Uterus (tissue), 4 donors: ENCODE measurements around the gene SLC9C1. TPM values are rescaled to one million over a fixed set of nuclear protein-coding genes. Genes with fewer than 3 reads are reported as not detected.

ENCODE experiments used
- DNase-seq, 2 donors: peaks; one replicate each; pipeline ENCODE4 v3.0.0-alpha.2; 2019 to 2020
- H3K27ac ChIP-seq, 2 donors: fragments of 200-600 bp; sonication (generic); 1 replicate in 1 of 2; 2 replicates in 1 of 2; pipeline ENCODE4 v1.5.1; 2016 to 2018
- H3K27me3 ChIP-seq, 2 donors: fragments of 200-600 bp; sonication (generic); one replicate each; pipeline ENCODE4 v1.5.1; 2018 to 2019; ENCODE audit warnings: control low read depth in 1 of 2
- H3K36me3 ChIP-seq, 2 donors: fragments of 200-600 bp; sonication (generic); one replicate each; pipeline ENCODE4 v1.5.1; 2019; ENCODE audit warnings: control low read depth in 1 of 2
- H3K4me1 ChIP-seq, 2 donors: fragments of 200-600 bp; sonication (generic); one replicate each; pipeline ENCODE4 v1.5.1; 2018 to 2019; ENCODE audit warnings: control low read depth in 1 of 2
- H3K4me3 ChIP-seq, 2 donors: fragments of 200-600 bp; sonication (generic); 1 replicate in 1 of 2; 2 replicates in 1 of 2; pipeline ENCODE4 v1.5.1; 2018 to 2019; ENCODE audit warnings: mild to moderate bottlenecking in 1 of 2
- H3K9me3 ChIP-seq, 2 donors: fragments of 200-600 bp; sonication (generic); one replicate each; pipeline ENCODE4 v1.5.1; 2019; ENCODE audit warnings: control low read depth in 1 of 2
- POLR2A ChIP-seq, 2 donors: fragments of 450-650 bp; IDR thresholded peaks; one replicate each; pipeline ENCODE4 v1.6.1; 2016; ENCODE audit warnings: antibody characterized with exemption in 2 of 2, mild to moderate bottlenecking in 1 of 2, moderate library complexity in 1 of 2
- intact Hi-C: fragments of 100-400 bp; cut with DNase I; formaldehyde crosslinking; loops from one replicate; pipeline ENCODE4 v1.15.1; 2023; ENCODE audit warnings: low total_unique reads
- total RNA-seq, 4 donors: library from RNA; depleted of rRNA in 3 of 4; stranded (reverse); fragments of >200 nt in 3 of 4; gene quantifications; one replicate each; pipeline versions ENCODE4 v1.1.0 to v1.2.4, GENCODE V29; 2014 to 2023
- TF ChIP-seq, protein P1 (sequence below), 4 experiments: fragments of 200-600 bp in 2 of 4; fragments of 450-650 bp in 2 of 4; sonication (generic) in 2 of 4; IDR thresholded peaks; one replicate each; pipeline ENCODE4 v1.5.1; 2016 to 2019; ENCODE audit warnings: antibody characterized with exemption in 4 of 4, mild to moderate bottlenecking in 2 of 4, moderate library complexity in 1 of 4
- donor health status: DM: yes; HTN: yes; CAD: no.

Gene SLC9C1
- total RNA-seq, 4 donors from 2014 or later: 0.49 to 1.7 TPM; not detected in 2

DNA sequence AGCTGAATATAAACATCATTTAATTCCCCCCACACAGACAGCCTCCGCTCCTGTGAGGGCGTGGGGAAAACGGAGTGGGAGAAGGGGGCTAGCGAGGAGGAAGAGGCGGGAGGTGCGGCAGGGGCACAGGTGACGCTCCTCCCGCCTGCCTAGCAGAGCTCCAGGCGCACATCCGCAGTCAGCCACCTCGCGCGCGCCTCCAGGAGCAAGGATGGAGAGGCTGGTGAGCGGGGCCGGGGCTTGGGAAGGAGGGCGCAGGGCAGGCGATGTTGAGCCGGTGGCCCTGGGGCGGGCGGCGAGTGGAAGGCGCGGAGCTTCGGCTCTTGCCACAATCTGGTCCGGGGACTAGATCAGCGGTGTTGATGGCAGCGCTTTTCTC, 39.0 kb upstream of the SLC9C1 start, which contains the start of gene CD200:
Gene CD200 (plus strand): TSS at position 155 of the 379 bp plus-strand sequence. CDS start 57 bp downstream, at position 212.
- H3K36me3 ChIP-seq: no peaks in the 10 kb centered on the region
- H3K4me1 ChIP-seq: peaks cover 0 to 6% of the 10 kb centered on the region in 2 donors
- H3K9me3 ChIP-seq: no peaks in the 10 kb centered on the region
- intact Hi-C loops: no loop called here
- peak; percentile 70 to 74 for DNase-seq
- H3K27me3 ChIP-seq: no peaks in the 10 kb centered on the region
- TF ChIP-seq POLR2A (IDR thresholded peaks at IDR 0.05): peak; percentile 48 to 70
- TF ChIP-seq, protein P1, sequence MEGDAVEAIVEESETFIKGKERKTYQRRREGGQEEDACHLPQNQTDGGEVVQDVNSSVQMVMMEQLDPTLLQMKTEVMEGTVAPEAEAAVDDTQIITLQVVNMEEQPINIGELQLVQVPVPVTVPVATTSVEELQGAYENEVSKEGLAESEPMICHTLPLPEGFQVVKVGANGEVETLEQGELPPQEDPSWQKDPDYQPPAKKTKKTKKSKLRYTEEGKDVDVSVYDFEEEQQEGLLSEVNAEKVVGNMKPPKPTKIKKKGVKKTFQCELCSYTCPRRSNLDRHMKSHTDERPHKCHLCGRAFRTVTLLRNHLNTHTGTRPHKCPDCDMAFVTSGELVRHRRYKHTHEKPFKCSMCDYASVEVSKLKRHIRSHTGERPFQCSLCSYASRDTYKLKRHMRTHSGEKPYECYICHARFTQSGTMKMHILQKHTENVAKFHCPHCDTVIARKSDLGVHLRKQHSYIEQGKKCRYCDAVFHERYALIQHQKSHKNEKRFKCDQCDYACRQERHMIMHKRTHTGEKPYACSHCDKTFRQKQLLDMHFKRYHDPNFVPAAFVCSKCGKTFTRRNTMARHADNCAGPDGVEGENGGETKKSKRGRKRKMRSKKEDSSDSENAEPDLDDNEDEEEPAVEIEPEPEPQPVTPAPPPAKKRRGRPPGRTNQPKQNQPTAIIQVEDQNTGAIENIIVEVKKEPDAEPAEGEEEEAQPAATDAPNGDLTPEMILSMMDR (IDR thresholded peaks at IDR 0.05): peak in 1 of 4 experiments; percentile 27
- peak within 1 kb of the TSS; percentile 55 to 72 for H3K4me3 ChIP-seq
- peak within 1 kb of the TSS; percentile 89 to 92 for H3K27ac ChIP-seq

DNA sequence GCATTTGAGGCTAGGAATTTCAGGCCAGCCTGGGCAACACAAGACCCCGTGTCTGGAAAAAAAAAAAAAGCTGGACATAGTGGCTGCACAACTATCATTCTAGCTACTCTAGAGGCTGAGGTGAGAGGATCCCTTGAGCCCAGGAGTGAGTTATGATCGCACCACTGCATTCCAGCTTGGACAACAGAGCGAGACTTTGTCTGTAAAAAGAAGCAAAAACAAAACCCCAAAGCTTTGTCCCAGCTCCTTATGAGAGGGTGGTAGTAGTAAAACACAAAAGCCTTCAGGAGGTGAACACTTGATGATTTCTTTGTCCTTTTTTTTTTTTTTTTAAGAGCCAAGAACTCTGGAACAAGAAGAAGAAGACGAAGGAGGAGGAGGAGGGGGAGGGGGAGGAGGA, 37.8 kb upstream of the SLC9C1 start:
- TF ChIP-seq POLR2A (IDR thresholded peaks at IDR 0.05): no peak
- TF ChIP-seq, protein P1 (IDR thresholded peaks at IDR 0.05): no peak
- no peak overlapping the region for H3K4me3 ChIP-seq
- peaks cover 0 to 6% of the 10 kb centered on the region in 2 donors for H3K4me1 ChIP-seq
- H3K27ac ChIP-seq: peak overlapping the region in 1 of 2 donors; percentile 89
- no peaks in the 10 kb centered on the region for H3K27me3 ChIP-seq
- intact Hi-C loops: no loop called here
- H3K9me3 ChIP-seq: no peaks in the 10 kb centered on the region
- no peak for DNase-seq
- H3K36me3 ChIP-seq: no peaks in the 10 kb centered on the region

DNA sequence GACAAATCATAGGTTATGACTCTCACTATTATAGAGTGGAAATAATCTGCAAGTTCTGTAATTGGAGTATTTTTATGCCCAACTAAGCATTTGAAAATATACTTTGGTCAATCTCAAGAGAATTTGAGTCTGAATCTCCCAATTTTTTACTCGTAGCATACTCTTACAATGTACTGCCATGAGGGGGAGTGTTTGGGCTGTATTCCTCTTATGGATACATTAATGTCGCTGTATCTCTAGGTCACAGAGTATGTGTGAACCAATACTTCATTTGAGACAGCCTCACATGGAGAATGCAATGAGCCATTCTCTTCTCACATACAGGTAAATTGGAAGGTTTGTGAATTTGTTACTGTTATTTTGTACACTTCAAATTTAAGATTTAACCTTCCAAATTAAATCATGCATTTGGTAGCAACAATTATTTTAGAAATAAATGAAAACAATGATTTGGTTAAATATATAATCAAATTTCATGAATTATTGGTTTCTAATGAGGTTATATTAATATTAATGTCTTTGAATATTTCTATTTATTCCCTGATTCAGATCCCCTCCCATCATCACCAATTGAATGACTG, 33.4 kb upstream of the SLC9C1 start:
- H3K36me3 ChIP-seq: no peaks in the 10 kb centered on the region
- H3K27me3 ChIP-seq: no peaks in the 10 kb centered on the region
- peaks cover 0 to 6% of the 10 kb centered on the region in 2 donors for H3K4me1 ChIP-seq
- H3K4me3 ChIP-seq: no peak overlapping the region
- no peaks in the 10 kb centered on the region for H3K9me3 ChIP-seq
- intact Hi-C loops: loop anchor here (10.0 kb wide), 1 partner anchor 197 kb away; no protein-coding TSS in a partner anchor
- no peak for TF ChIP-seq POLR2A (IDR thresholded peaks at IDR 0.05)
- TF ChIP-seq, protein P1 (IDR thresholded peaks at IDR 0.05): peak; percentile 62 to 82 (median 76)
- DNase-seq: peak in 1 of 2 donors; percentile 51
- H3K27ac ChIP-seq: no peak overlapping the region

DNA sequence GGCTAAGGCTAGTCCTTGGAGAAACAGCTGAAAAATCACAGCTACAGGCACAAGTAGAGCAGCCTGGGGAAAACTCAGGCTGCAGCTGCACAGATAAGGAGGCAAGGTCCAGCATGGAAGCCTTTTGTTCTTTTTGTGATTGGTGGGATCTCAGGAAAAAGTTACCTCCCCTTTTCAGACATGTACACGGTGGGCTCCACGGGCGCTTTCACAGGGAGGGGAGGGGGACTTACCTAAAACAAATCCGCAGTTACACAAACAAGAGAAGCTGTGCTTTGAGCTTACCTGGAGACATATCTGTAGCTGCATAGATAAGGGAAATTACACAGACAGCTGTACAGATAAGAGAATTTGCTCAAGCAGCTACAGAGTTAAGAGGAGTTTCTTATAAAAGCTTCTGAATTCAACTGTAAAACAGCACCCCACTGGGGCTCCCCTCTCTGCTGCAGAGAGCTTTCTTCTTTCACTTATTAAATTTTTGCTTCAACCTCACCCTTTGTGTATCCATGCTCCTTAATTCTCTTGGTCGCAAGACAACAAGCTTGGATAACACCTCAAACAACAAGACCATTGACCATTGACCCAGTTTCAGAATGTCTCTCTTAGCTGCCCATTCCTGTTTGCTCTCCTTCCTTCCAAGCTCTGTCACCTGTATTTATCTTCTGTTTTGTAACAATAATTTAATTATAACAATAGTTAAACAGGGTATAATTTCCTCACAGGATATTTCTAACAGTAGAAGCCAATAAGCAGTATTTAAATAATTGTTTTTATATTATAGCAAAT, 28.0 kb upstream of the SLC9C1 start:
- H3K4me1 ChIP-seq: no peaks in the 10 kb centered on the region
- H3K27ac ChIP-seq: no peak overlapping the region
- no peaks in the 10 kb centered on the region for H3K36me3 ChIP-seq
- TF ChIP-seq, protein P1 (IDR thresholded peaks at IDR 0.05): no peak
- no peak for TF ChIP-seq POLR2A (IDR thresholded peaks at IDR 0.05)
- intact Hi-C loops: loop anchor here (10.0 kb wide), 1 partner anchor 203 kb away; no protein-coding TSS in a partner anchor
- H3K9me3 ChIP-seq: no peaks in the 10 kb centered on the region
- DNase-seq: no peak
- H3K27me3 ChIP-seq: no peaks in the 10 kb centered on the region
- no peak overlapping the region for H3K4me3 ChIP-seq

DNA sequence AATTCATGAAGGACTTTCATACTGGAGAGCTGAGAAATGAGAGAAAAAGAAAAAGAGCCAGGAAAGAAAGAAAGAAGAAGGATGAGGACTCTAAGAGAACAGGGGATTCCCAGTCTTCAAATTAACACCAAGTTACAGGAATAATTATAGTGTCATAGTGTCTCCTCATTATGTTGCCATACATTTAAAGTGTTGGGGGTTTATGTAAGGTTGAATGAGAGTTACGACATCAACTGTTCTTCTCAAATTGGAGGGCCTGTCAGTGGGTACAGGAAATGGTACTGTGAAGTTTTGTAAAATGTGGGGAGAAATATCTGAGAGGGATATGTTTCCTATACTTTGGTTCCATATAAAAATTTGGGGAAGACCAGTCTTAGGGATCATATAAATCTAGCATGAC, 26.7 kb upstream of the SLC9C1 start:
- intact Hi-C loops: loop anchor here (10.0 kb wide), 1 partner anchor 204 kb away; no protein-coding TSS in a partner anchor

More for the DNA sequence above, 26.7 kb upstream of the SLC9C1 start:
- H3K36me3 ChIP-seq: no peaks in the 10 kb centered on the region
- H3K4me3 ChIP-seq: no peak overlapping the region
- no peaks in the 10 kb centered on the region for H3K4me1 ChIP-seq
- no peak overlapping the region for H3K27ac ChIP-seq
- no peak for DNase-seq
- TF ChIP-seq POLR2A (IDR thresholded peaks at IDR 0.05): no peak
- TF ChIP-seq, protein P1 (IDR thresholded peaks at IDR 0.05): no peak
- H3K9me3 ChIP-seq: no peaks in the 10 kb centered on the region
- H3K27me3 ChIP-seq: no peaks in the 10 kb centered on the region
